T47D (cell line): ENCODE measurements around the gene MSH4.
"Not testable (repeated sequence)": the region's sequence is repeated elsewhere in the genome, so short reads cannot be mapped to it uniquely, and the experiment has no call there.

Experiments
- DNase-seq, 2 experiments: peaks; one replicate each; pipeline versions ENCODE4 v3.0.0 to v3.0.0-alpha.2; 2011 to 2012; ENCODE audit warnings: low read depth in 1 of 2, low spot score in 1 of 2
- JUND ChIP-seq: IDR thresholded peaks from 2 replicates; pipeline ENCODE4 v1.6.1; 2012; ENCODE audit warnings: low read depth
- in situ Hi-C: cut with HindIII; loops from 2 replicates; pipeline ENCODE4 v1.10.0; 2016; ENCODE audit warnings: low sequenced_read_pairs, low pct_unique_long_range_greater_than_20kb

Gene MSH4

DNA sequence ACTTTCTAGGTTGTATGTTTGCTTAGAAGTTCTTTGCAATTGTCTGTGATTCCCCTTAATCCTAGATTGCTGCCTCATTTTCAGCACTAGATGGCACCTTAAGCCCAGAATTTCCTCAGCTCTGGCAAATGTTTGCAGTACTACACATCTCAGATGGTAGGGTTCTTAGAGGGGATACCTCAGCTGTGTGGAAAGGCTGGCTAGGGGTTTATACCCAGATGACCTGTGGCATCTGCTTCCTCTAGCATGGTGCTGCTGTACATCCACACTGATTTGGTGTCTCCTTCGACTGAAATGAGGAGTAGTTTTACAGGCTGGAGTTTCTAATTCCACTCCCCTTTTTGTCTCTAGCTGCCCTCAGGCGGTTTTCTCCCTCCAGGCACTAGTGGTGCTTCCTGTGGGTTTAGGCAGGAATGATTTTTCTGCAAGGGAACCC, 112.1 kb downstream of the MSH4 start:
- peak in 1 of 2 experiments; percentile 53 for DNase-seq
- no peak for TF ChIP-seq JUND
- in situ Hi-C loops: no loop called here

DNA sequence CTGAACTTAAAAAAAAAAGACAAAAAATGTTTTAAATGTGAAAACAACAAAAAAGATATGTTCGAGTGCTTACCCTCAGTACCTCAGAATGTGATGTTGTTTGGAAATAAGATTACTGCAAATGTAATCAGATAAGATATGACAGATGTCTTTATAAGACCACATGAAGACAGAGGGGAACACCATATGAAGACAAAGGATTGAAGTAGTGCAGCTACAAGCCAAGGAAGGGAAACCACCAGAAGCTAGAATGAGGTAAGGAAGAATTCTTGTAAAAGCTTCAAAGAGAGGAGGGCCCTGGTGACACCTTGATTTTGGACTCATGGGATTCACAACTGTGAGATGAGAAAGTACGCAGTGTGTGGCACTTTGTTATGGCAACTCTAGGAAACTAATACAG, 120.2 kb downstream of the MSH4 start:
- DNase-seq: no peak
- no peak for TF ChIP-seq JUND
- in situ Hi-C loops: no loop called here

DNA sequence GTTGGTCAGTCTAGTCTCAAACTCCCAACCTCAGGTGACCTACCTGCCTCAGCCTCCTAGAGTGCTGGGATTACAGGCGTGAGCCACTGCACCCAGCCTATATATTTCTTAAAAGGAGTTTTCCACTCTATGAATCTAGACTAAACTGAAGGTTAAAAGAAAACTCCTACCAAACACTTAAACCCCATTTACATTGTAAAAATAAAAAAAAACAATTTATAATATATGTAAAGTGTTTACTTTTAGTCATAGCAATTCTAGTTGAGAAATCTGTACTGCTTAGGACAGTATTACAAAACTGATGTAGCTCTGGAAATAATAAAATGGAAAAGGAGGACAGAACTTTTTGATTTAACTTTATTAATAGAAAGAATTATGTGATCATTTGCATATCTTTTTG, 126.0 kb downstream of the MSH4 start:
- no peak for TF ChIP-seq JUND
- no peak for DNase-seq
- in situ Hi-C loops: no loop called here

DNA sequence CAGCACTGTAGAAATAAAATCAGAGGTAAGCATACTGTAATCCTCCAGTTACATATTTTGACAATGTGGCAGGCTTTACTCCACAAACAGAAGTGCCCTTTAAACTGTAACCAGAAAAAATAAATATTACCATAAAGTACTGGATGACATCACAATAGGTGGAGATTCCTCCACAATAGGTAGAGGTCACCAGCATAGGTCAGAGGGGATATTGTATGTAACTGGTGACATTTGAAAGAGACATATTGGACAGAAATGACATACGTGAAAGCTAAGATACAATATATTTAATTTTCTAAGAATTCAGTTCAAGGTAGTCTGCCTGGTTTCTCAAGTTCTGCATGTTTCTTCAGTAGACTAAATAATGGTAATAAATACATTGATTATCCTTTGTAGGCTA, 135.6 kb downstream of the MSH4 start, which contains the start of gene ASB17:
Gene ASB17, minus strand, starts transcription at position 101 of the 400 bp plus-strand sequence. CDS start 113 bp downstream, outside the sequence.
- no peak for TF ChIP-seq JUND
- no peak for DNase-seq
- in situ Hi-C loops: no loop called here

DNA sequence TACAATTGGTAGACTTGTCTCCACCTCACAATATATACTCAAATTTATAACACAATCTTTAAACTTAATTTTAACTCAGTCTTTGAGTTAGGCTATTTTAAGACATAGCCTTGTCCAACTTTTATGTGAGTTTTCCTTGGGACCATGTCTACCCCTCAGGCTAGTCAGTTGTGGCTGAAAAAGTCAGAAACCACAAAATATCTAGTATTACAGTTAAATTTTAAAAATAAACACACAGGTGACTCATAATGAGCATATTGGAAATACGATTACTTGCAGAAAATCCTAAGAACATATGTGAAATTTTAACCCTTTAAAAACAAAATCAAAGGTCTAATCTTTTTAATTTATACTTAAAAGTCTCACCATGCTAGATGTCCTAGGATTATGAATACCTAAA, 140.4 kb downstream of the MSH4 start:
- TF ChIP-seq JUND: no peak
- no peak for DNase-seq
- in situ Hi-C loops: no loop called here

DNA sequence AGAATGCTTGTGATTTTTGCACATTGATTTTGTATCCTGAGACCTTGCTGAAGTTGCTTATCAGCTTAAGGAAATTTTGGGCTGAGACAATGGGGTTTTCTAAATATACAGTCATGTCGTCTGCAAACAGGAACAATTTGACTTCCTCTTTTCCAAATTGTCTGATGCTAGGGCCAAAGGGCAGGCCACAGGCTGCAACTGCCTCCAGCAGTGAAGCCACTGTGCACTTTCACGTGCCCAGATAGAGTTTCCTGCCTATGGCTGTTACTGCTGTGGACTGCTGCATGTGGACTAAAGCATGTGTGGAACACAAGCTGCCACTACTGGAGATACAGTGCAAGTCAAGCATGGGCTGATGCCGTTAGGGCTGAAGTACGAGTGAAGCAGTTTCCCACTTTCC, 146.4 kb downstream of the MSH4 start:
- in situ Hi-C loops: not testable (repeated sequence)

DNA sequence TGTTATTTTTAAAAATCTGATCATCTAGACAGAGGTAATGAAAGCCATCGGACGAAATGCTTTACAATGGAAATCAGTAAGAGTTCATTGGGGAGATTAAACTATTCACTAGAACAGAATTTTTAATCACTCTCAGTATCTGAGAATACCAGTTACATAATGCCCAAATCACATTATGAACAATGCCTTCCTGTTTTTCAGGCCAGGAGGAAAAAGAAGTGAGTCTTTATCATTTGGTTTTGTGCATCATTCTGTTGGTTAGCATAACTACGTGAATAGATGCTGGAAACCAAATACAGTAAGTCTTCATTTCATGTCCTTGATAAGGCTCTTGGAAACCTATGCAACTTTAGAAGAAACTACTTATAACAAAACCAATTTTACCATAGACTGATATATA, 153.5 kb downstream of the MSH4 start:
- in situ Hi-C loops: no loop called here
- DNase-seq: no peak
- no peak for TF ChIP-seq JUND

More for the DNA sequence above, 146.4 kb downstream of the MSH4 start:
- not testable (repeated sequence) for DNase-seq

DNA sequence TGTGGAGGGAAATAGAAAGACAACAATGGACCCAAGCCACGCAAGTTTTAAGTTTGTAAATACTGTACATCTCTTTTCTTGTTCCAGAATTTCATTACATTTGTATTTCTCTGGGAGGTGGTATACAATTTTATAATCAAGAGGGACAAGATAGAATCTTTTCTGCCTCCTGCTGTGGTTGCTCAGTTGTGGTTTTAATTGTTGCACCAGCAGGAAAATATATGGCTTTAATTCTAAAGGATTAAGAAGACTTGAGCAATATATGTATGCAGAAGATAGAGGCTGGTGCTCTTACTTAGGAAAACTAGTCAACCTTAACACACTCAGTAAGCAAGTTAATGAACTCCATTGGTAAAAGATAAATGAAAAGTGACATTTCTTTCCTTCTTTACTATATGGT, 155.3 kb downstream of the MSH4 start:
- no peak for TF ChIP-seq JUND
- in situ Hi-C loops: no loop called here
- DNase-seq: no peak

DNA sequence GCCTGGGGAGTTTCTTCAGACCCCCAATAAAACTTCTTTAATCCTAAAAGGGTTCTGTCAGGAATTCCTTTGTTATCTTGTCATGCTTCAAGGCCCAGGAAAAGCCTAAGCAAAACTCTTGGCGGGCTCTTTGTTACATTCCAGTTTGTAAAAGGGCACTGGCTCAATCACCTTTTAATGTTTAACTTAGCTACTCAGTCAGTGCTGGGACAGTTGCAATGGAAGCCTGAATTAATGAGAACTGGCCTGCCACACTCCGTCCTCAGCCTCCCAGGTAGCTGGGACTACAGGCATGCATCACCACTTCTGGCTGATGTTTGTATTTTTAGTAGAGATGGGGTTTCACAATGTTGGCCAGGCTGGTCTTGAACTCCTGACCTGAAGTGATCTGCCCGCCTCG, 156.8 kb downstream of the MSH4 start:
- no peak for TF ChIP-seq JUND
- DNase-seq: no peak

DNA sequence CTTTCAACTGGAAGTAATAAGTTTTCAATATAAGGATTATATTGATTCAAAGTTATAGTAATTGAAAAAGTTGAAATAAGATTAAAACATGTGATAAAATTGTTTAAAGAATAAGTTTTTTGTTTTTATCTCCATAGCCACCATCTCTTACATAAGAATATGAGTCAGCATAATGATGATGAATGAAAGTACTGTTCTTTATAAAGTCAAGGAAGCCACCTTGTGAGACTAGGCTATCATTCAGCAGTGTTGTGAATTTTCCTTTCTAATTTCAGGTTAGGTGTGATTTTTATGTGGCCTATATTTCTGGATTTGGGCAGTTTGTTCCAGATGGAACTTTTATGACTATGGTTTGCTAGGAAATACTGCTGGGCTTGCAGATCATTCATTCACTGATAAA, 157.9 kb downstream of the MSH4 start:
- DNase-seq: no peak
- in situ Hi-C loops: no loop called here
- TF ChIP-seq JUND: no peak

More for the DNA sequence above, 156.8 kb downstream of the MSH4 start:
- in situ Hi-C loops: no loop called here
